NCI-H2029 (cell line): ENCODE measurements around the gene UBE2F.
"Not testable (repeated sequence)": the region's sequence is repeated elsewhere in the genome, so short reads cannot be mapped to it uniquely, and the experiment has no call there.

Source experiments
- DNase-seq: peaks from one replicate; lab custom pipeline; 2025; lab: John Stamatoyannopoulos, UW

UBE2F gene

DNA sequence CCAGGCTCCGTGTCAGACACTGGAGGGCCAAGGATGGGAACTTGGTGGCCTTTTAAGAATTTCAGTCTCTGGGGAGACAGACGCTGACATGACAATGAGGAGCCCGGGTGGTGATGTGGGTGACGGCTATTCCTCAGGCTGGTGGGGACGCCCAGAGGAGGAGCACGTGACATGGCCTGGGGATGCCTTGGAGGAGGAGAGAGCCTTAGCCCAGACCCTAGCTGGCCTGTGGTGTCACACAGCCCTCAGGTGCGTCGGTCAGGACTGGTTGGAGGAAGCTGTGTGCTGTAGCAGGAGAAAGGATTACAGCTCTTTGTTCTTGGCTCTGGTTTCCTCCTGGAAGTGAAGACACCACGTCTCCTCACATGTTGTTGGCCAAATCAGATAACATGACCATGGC is 54.0 kb downstream of the UBE2F start:
- no peak for DNase-seq

DNA sequence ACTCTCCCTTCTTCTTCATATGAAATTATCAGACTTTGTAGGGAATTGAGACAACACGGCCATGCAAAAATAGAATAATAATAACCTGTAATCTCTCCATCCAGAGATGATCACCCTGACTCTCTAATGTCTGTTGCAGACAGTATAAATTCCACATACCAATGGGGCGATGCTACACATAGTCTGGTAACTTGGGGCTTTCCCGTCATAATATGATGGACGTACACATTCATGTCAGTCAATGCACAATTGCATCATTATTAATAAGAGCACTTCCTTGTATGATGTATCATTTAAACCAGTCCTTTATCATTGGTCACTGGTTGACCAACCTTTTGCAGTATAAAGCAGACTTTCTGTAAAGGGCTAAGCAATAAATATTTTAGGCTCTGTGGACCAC is 54.5 kb downstream of the UBE2F start:
- no peak for DNase-seq

DNA sequence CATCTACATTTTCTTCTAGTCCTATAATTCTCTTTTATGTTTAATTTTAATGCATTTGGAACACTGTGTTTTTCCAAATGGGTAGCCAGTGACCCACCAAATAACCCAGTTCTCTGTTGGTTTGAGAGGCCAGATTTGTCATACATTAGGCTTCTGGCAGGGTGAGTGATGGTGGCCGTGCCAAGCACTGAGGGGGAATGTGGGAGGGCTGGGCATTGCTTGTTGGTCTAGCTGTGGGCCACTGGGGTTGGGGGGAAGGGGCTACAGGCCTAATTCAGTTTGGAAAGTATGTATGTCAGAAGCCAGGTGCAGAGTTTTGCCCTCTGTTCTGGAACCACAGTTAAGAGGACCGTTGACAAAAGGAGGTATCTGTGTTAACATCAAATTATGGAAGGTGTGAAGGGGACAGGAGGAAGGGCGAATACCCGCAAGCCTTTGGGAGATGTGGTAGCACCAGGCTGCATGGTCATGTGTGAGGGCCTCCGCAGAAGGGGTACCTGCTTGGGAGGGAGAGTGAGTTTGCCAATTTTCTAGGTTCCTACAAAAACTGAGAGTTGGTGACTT is 55.9 kb downstream of the UBE2F start:
- DNase-seq = no peak

DNA sequence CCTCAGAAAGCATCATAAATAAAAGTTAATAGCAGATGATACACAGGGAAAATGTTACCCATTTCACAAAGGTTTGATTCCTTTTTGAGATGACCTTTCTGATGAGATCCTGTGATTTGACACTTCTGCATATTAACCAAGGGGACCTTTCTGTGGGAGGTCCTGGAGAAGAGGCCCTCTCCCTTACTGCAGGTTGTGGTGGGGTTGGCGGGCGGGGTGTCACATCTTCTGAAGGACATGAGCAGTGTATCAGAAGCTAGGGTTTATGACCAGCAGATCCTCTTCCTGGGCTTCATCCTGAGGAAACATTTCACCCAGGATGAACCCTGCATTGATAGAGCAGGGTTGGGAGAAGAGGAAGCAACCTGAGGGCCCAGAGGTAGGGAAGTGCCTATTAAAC is 56.8 kb downstream of the UBE2F start:
- no peak for DNase-seq

DNA sequence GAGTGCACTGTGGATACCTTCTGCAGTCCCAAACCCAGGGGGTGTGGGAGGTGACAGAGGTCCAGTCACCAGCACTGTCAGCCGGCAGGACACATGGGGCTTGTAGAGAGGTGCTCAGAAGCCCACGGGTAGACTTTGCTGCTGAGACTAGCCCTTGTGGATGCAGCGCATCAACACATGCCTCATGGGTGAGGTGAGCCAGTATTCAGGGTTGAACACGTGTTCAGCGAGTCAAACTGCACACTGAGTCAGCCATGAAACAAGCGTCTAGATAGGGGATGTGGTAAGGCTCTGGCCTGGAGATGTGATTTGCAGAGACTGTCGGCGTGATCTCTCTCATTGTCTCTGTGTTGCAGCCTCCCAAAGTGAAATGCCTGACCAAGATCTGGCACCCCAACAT is 58.2 kb downstream of the UBE2F start:
- DNase-seq = no peak

DNA sequence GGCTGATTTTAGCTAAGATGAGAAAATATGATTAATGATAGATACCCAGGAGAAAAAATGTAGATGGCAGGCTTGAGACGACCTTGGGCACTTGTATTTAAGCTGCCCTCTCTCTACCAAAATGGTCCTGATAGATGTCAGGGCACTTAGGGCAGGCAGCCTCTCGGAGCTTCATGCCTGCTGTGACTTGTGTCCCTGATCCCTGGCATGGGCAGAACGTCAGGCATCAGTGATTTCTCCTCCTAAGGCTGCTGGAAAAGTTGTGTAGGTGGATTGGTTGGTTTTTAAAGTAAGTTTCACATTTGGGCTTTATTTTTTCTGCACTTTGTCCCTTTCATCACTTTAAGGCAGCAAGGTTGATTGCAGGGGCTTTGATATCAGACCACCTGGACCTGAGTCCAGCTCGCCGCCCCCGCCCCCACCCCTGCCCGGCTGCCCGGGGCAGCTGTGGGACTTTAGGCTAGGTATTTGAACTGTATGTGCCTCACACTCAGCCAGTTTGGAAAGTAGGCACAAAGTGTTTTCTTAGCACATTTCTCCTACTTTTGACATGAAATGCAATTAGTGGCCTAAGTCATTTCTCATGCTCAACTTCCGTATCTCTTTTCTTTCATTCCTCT is 59.0 kb downstream of the UBE2F start:
- DNase-seq = no peak

DNA sequence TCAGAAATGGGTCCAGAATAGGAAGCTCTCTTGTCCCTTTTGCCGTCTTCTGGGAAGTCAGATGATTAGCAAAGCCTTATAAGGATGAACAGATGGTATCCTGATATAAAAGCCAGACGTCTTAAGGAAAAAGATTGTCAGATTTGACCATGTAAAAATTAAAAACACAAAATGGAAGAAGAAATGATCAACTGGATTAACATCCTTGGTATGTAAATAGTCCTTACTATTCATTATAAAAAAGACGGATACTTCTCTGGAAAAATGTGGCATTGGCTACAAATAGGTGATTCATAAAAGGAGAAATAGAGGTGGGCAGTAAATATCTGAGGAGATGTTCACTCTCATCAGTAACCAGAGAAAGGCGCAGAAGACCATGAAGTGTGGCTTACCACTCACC is 60.2 kb downstream of the UBE2F start:
- DNase-seq = no peak

DNA sequence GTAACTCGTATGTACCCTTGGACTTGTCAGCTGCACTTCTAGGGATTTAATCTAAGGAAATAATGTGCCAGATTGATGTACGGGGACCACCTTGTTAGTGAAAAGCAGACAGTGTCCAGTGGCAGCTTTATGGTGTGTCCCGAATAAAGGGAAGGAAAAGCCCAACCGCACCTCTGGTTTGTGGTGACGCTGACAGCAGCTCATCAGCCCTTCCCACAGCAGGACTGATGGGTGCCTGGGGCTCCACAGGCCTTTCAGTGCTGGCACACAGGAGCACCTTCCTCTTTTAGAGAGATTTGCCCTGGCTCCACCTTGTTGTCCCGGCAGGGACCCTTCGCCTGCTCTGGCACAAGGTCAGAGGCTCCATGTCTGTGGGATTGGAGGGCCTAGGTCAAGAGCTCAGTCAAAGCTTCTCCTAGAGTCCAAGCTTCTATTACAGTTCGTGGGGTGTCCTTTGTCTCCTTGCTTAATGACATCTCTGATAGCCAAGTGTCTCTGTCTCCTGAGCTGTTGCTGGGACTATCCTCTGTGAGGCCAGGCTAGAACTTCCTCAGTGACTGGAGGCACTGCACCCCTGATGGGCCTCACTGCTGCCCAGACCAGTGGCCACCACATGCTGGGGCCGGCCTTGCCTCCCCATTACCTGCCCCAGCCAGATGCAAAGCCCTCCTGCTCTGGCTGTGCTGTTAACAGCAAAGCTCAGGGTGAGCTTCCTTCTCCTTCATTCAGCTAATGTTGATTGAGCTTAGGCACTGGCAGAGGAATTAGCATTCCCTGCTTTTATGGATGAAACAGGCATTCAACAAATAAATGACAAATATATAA is 61.0 kb downstream of the UBE2F start:
- no peak for DNase-seq

DNA sequence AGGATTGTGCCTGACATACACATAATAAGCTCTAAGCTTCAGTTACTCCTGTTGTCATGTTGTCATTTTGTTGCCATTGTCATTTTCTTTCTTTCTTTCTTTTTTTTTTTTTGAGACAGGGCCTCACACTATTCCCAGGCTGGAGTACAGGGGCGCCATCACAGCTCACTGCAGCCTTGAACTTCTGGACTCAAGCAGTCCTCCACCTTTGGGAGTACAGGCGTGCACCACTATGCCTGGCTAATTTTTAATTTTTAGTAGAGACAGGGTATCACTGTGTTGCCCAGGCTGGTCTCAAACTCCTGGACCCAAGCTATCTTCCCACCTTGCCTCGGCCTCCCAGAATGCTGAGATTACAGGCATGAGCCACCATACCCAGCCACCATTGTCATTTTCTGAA is 63.0 kb downstream of the UBE2F start:
- DNase-seq = no peak

DNA sequence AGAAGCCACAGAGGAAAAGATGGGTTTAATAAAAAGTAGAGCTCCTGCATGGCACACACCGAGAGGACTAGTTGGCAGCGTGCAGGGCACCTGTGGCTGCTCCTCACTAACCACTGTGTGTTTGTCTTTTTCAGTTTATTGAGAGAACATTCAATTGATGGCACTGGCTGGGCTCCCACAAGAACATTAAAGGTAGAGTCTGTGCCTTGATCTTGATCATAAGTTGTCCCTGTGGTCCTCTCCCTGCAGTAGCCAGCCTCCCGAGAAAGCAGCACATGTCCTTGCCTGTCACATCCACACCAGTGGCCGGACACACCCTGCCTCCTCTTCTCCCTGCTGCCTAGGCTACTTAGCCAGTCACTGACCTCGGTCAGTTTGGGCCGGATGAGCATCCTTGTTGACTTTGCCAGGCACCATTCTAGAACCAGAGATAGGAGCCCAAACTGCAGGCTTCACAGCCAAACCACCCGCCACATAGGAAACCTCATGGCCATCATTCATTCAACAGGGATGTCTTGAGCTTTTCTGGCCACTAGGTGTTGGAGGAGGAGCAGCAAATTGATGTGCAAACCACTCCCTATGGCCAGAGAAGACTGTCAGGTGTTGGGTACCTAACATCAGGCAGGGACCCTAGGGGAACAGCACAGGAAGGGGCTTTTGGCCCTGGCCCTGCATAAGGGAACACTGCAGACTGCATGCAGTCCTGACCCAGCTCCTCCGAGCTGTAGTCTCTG is 63.8 kb downstream of the UBE2F start:
- DNase-seq = no peak

DNA sequence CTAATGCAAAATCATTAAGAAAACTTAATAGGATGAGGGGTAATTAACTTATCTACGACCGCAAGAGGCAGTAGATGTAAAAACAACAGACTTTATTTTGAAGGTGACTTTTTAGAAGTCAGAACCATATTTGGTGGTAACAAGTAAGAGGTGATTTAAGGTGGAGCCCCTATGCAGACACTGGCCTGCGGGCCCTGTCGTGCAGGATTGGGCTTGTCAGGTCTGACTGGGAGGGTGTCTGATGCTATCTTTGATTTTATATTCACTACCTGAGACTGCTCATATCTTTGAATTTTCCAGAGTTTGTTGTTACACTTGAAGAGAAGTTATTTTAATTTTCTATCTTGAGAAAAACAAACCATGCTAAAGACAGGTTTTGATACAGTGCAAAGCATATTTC is 64.9 kb downstream of the UBE2F start:
- DNase-seq = no peak

DNA sequence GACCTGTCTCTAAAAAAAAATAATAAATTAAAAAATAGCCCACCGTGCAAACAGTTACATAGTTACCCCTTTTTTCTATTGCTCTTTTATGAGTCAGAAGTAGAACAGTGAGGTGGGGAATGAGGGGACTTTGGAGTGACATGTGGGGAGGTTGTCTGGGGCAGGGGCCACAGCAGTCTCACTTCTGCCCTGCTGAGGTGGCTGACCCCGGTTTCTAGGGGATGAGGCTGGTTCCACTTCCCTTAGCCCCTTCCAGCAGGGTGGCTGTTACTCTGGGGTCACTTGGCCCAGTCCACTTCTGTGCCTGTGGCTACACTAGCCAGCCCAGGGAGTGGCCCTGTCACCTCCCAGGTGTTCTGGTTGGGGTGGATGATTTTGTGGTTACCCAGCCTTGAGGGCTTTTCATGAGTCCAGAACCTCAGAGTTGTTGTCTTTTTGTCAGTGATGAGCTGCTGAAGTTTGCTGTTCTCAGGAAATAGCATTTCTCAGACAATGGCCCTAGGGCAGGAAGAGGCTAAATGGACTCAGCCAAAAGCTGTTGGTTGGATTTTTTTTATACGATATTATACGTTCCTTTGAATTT is 66.0 kb downstream of the UBE2F start:
- DNase-seq = no peak

DNA sequence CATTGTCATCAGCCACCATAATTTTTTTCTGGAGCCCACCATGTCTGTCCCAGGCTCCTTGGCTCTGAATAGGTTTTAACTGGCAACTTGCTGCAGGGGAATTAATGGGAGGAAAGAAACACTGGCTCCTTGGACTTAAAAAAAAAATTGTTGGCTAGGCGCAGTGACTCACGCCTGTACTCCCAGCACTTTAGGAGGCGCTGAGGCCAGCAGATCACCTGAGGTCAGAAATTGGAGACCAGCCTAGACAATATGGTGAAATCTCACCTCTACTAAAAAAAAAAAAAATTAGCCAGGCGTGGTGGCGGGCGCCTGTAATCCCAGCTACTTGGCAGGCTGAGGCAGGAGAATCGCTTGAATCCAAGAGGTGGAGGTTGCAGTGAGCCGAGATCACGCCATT is 67.2 kb downstream of the UBE2F start:
- DNase-seq = not testable (repeated sequence)

DNA sequence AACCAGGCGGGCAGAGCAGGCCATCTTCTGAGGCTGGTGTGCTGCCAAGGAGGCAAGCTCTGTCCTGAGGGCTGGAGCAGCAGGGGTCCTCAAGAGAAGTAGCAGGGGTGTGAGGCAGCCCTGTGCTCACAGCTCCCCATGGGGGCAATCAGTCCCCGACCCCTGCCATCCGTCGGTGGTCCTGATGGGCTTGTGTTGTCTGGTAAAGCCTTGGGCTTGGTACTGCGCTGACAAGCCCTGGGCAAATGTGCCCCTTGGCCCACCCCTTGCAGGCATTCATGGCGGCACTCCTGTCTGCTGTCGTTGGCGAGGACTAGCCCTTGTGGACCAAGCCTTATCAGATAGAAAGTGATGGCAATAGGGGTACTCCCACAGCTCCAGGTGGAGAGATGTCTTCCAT is 71.4 kb downstream of the UBE2F start:
- DNase-seq = no peak

DNA sequence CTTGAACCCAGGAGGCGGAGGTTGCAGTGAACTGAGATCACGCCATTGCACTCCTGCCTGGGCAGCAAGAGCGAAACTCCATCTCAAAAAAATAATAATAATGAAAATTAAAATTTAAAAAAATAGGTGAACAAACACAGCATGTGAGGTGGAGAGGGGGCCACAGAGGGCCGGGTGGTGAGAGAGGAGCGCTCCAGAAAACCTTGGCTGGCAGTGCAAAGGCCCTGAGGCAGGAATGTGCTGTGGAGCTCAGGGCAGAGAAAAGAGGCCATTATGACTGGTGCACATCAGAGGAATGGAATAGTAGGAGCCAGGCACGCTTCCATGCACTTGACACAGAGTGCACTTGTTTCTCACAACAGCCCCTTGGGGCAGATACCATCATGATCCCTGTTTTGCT is 72.3 kb downstream of the UBE2F start:
- DNase-seq = no peak

DNA sequence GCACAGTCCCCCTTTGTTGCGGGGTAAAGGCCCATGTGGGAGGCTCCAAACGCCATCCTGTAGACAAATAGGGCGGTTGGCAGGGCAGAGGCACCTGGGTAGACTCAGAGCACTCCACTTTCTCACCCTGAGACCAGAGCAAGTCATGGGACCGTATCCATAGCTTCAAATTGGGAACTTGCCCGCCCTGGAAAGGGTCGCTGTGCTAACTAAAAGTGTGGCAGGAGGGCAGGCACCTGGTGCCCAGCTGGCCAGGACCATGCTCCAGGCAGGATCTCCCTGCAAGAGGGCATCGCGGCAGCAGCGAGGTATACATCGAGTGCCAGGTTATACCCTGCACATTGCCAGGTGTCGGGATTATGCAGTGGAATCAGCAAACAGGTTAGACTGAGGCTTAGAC is 73.2 kb downstream of the UBE2F start:
- no peak for DNase-seq

DNA sequence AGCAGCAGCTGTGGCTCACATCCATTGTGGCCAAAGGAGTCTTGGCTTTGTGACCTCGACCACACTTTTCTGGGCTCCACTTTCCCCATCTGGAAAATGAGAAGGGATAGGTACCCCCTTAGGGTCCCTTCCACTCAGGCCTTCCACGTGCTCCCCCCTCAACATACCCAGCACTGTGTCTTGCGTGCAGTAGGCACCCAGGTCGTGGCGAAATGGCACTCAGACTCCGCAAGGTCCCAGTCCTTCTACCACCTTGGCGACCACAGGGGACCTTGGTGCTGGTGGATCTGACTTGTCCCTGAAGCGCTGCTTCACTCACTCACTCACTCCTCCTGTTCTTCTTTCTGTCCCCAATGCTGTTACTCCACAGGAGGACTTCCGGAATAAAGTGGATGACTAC is 74.1 kb downstream of the UBE2F start:
- DNase-seq = no peak

DNA sequence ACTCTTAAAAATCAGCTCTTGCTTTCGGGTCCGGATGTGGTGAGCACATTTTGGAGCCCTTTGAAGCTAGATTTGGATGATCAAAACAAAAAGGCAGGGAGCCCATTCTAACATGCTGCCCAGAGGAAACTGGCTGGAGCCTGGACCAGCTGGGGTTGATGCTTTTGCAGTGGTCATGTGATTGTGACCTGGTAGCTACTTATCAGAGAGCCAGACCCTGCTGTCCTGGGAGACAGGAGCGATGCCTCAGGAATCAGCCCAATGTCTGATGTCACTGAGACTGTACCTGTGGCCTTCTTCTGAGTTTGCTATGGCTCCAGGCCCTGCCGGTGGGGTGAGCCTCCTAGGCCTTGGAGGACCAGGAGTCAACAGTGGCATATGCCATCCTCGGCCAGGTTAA is 75.3 kb downstream of the UBE2F start:
- DNase-seq = no peak

DNA sequence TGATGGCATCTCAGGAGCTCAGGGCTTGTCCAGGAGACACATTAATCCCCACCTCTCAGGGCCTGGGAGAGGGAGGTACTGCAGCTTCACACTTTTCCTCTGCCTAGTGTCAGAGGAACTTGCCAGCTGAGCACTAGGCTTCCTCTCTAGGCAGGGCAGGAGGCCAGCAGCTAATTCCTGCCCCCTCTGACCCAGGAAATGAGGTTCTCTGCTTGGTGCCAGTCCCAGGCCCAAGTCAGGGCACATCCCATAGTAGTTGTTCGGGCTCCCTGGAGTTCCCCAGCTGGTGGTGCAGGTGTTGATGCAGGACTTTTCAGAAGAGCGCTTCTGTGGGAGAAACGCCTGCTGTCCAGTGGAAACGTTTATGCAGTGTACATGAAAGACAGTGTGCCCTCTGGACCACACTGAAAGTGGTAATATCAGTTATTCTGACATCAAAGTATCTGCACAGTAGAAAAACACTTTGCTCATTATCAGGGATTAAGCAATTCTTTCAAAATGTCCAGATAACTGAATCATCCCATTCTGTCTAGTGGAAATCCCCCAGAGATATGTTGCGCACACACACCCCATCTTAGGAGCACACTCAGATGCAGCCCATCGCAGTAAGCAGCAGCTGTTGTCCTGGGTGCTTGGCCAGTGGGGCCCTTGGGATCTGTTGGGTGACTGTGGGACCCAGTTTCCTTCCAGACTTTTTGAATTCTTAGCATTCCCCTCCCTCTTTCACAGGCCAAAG is 76.2 kb downstream of the UBE2F start:
- no peak for DNase-seq

DNA sequence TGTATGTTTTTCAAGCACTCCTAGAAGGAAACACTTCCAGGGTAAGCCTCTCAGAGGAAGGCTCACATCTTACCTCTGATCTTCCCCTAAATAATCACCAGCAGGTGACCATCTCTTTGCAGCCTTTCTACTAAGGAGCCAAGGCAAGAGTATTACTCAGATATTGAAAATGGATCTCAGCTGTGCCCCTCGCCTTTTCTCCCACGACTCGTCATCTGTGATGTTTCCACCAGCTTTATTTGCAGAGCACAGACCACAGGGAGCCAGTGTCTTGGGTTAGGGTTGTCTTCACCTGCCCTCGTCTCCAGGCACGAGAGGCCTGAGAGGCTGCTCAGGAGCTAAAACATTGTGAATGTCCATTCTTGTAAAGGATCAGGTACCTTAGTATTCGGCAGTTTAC is 77.0 kb downstream of the UBE2F start:
- DNase-seq = no peak

DNA sequence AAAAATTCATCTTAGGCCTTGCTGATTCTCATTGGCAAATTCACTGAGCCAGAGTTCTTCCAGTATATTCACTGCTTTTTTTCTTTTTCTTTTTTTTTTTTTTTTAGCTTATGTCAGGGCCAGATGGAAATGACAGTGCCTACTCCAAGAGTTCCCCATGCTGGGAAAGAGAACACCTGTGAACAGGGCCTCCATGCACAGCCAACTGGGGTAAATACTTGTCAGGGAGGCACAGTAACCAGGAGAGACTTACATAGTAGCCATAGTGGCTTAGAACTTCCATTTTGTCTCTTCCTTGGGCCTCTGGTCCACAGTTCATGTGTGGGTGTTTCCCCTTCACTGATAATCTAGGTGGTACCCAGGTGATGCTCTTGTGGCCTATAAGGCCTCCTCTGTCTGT is 78.8 kb downstream of the UBE2F start:
- DNase-seq = no peak

DNA sequence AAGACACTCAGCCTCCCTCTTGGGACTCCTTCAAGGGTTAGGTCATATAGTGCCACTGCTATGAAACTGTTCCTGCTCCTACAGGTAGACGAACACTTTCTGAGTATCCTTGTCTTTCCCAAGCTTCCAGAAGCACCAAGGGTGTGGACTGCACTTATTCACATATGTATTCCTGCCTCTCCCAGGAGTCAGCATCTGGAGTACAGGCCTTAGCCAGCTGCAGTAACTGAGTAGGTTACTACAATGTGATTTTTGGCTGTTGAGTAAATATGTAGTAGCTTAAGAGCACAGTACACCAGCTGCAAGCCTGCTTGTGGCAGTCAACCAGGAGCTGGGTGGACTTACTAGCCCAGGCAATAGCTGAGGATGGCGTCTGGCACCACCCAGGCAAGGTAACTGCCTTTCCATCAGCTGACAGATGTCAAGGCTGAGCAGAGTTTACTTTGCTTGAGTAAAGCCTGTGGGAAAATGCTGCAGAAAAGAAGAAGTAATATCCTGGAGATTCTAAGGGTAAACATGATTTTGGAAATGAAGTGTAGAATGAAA is 80.0 kb downstream of the UBE2F start:
- DNase-seq = no peak
